Stimulated activated CD8-positive, alpha-beta memory T cell treated with anti-CD3 and anti-CD28 coated beads, Interleukin-7, amount 100 ng/mL, for 48 hours (primary cell): ENCODE data around the gene IL17RE.
"Not testable (repeated sequence)": the region's sequence is repeated elsewhere in the genome, so short reads cannot be mapped to it uniquely, and the experiment has no call there.

Experiments
- DNase-seq, 2 donors: peaks; one replicate each; pipeline ENCODE4 v3.0.0-alpha.2; 2020; ENCODE audit warnings: low read depth in 1 of 2; ENCODE audit errors: extremely low read depth in 1 of 2

The IL17RE gene, protein sequence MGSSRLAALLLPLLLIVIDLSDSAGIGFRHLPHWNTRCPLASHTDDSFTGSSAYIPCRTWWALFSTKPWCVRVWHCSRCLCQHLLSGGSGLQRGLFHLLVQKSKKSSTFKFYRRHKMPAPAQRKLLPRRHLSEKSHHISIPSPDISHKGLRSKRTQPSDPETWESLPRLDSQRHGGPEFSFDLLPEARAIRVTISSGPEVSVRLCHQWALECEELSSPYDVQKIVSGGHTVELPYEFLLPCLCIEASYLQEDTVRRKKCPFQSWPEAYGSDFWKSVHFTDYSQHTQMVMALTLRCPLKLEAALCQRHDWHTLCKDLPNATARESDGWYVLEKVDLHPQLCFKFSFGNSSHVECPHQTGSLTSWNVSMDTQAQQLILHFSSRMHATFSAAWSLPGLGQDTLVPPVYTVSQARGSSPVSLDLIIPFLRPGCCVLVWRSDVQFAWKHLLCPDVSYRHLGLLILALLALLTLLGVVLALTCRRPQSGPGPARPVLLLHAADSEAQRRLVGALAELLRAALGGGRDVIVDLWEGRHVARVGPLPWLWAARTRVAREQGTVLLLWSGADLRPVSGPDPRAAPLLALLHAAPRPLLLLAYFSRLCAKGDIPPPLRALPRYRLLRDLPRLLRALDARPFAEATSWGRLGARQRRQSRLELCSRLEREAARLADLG

DNA sequence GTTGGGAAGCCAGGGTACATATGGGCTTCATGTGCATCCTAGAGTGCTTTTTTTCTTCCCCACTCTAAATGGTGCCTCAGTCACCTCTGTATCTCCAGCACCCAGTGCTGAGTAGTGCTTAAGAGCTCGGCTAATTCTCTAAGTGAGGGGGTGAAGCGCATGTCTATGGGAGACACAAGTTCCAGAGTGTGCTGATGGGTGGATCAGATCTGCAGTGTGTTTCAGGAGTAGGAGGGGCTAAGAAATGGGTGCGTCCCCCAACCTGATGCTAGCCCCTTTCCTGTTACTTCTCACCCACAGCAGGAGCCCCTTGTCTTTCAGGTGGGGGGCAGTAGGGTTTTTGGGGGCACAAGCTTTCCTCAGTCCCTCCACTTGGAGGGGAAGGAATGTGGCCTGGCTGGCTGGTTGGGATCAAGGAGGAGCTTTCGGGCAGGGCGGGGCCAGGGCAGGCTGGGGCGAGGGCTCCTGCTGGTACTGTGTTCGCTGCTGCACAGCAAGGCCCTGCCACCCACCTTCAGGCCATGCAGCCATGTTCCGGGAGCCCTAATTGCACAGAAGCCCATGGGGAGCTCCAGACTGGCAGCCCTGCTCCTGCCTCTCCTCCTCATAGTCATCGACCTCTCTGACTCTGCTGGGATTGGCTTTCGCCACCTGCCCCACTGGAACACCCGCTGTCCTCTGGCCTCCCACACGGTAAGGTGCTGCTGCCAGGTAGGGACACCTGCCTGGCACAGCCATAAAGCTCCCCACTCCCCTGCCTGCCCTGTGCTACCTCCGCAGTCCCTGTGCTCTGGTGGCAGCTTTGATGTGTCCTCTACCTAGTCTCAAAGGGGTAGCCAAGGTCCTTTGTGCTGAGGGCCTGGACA is at the start of gene IL17RE:
Gene IL17RE (plus strand): TSS at position 477 of the 866 bp plus-strand sequence. CDS start 85 bp downstream, at position 562.
- no peak for DNase-seq

DNA sequence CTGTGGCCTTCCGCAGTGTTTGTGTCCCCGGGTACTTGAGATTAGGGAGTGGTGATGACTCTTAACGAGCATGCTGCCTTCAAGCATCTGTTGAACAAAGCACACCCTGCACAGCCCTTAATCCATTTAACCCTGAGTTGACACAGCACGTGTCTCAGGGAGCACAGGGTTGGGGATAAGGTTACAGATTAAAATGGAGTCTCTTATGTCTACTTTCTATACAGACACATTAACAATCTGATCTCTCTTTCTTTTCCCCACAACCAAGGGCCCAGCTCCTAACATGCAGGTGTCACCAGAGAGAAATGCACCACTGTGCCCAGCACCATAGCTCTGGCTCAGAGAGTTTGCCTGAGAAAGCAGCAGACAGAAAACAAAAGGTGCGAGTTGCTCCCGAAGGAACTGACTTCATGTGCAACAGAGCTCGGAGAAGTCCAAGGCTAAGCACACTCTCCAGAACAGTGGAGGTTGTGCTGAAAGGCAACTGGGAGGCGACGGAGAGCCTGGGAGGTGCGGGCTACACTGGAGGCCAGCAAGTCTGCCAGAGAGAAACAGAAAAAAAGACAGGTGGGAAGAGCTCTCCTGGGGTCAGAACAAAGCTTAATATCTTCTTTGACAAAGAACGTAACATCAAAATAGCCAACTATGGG is 48.2 kb upstream of the IL17RE start:
- not testable (repeated sequence) for DNase-seq

DNA sequence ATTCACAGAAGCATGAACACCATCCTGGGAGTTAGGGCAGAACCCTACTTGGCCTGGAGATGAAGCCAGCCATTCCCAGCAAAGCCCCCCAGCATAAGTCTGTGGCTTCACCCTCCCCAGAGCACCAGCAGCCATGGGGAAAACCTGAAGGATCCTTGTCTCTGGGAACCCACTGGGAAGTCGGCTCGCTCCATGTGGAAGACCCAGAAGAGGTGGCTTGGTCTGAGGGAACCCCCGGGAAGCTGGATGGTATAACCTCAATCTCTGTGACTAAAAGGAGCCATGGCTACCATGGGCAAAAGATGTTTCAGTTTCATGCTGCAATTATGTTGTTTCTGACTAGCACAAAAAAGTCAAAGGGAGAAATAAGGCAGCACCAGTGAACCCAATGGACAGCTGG is 47.1 kb upstream of the IL17RE start:
- no peak for DNase-seq

DNA sequence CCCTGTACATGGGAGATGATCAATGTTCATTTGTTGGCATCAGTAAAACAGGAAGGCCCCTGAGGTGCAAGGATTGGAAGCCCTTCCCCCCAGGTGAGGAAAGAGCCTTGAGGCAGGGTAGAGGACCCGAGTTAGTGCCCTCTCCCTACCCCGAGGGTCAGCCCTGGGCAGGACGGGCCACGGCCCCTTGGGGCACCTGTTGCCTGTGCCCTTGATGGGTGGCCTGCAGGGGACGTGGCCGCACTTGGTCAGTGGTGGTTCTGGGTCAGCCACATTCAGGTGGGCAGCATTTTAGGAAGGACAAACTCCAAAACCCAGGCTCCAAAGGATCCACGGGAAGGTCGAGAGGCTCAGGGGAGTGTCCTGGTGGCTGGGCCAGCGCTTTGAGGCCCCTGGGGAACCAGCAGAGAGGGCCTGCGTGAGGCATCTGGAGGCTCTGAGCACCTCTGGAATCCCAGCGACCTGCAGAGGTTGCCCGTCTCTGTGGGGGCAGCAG is 43.1 kb upstream of the IL17RE start:
- DNase-seq, result no peak

DNA sequence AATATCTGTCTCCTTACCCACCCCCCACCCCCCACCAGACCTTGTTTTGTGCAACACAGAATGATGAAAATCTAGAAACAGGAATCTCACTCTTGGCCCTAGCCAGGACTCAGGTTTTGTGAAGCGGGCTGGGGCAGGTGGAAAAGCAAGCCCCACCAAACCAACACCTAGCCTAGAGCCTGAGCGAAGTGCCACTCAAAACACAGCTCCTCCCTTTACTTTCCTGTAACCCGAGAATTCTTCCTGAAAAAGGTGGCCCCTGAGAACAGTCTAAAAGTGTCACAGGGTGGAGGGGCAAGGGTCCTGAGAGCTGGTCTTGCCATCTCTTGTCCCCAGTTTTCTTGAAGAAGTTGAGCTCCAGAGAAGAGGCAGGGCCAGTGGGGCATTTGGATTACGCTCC is 41.4 kb upstream of the IL17RE start:
- no peak for DNase-seq

DNA sequence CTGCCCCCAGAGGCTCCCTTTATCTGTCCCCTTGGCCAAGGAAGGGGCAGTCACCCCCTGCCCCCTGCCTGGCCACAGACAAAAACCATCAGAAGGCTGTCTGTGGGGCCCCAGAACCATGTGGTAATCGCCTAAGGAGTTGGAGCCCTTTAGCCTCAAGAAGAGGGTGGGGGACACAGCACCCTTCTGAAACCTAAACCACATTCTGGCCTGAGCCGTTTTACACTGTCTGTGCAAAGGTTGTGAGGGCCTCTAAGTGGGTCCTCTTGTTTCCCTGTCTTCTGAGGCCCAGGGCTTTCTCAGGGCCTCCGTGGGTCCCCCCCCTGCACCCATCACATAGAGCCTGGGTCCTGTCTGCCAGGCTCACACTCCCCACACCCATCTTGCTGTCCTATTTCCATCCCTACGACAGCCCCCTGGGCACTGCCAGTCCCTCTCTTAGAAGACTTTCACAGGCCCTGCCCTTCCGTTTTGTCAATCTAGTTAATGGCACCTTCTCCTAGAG is 41.0 kb upstream of the IL17RE start:
- DNase-seq, result no peak

DNA sequence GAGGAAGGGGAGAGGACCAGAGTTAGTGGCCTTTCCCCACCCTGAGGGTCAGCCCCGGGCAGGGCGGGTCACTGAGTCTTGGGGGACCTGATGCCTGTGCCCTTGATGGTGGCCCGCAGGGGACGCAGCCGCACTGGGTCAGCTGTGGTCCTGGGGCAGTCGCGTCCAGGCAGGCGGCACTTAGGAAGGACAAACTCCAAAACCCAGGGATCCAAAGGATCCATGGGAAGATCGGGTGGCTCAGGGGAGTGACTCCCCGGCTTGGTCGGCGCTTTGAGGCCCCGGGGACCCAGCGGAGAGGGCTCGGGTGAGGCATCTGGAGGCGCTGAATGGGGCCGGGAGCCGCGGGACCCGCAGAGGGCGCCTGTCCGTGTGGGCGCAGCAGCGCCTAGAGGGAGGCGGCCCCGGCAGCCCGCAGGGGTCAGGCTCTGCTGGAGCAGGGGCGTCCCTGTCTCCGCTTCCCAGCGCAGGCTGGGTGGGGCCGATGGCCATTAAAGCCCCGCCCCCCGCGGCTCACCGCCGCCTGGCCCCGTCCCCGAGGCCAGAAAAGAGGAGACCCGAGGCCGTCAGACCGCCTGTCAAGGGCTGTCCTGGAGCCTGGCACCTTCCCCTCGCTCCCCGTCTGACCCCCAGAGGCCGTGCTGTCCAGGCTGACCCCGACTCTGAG is 40.1 kb upstream of the IL17RE start:
- DNase-seq, result peak; percentile 10 to 16

DNA sequence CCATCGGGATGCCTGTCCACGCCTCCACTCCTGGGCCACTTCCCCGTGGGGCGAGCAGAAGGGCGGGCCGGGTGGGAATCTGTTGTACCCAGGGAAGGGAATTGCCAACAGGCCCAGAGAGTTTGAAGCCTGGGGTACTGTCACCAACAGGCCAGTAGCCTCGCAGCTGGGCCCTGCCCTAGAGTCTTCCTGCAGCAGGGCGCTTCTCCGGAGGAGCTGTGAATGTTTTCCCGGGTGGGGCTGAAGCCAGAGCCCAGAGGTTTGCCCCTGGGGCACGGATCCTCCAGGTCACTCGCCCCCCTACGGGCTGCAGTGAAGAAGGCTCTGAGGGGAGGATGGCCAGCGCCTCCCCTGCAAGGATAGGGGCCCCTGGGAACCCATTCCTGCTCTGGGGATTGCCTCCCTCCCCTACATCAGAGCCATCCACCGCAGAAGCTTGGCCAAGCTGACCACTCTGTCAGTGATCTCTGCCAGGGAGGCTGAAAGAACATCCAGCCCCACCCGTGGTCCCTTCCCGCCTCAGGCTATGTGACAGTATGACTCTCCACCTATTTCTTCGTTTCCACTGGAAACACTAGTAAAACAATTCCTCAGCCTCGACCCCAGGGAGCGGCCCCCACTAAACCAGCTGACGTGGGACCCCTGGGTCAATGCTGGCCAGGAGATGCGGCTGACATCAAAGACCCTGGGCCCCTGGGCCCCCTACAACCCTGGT is 39.4 kb upstream of the IL17RE start:
- no peak for DNase-seq

DNA sequence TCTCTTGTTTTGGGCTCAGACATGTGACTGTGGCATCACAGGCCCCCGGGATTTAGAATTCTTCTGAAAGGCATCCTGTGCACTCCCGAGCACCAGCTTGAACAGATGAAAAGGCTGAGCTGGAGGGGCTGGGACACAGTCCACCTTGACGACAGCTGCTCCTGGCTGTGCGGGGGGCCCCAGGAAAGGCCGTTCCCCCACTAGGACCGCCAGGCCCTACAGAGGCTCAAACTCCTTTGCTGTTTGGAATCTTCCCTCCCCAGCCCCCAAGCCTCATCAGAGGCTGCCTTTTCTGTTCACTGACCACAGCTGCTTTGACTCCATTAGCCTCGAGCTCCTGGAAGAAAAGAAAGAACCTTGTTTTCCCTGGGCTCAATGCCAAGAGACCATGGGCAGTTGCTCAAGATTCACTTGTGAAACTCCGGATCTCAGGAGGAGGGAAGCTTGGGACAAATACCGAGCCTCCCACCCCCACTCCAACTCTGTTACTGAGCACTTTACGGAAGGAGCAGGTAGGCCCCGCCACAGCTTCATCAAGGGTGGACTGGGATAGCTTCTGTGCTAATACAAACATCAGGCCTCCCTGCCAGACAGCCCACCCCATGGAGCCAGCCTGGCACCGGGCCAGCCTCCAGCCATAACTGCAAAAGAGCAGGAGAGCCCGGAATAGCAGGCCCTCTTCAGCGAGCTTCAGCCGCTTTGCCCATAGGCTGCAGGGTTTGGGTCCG is 38.3 kb upstream of the IL17RE start:
- no peak for DNase-seq

DNA sequence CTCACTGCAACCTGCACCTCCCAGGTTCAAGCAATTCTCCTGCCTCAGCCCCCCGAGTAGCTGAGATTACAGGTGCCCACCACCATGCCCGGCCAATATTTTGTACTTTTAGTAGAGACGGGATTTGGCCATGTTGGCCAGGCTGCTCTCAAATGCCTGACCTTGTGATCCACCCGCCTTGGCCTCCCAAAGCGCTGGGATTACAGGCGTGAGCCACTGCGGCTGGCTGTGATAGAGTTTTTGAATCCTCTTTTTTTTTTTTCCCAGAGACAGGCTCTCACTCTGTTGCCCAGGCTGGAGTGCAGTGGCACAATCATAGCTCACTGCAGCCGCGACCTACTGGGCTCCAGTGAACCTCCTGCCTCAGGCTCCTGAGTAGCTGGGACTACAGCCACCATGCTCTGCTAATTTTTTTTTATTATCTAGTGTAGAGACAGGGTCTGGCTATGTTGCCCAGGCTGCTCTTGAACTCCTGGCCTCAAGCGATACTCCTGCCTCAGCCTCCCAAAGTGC is 37.5 kb upstream of the IL17RE start:
- DNase-seq, result not testable (repeated sequence)

DNA sequence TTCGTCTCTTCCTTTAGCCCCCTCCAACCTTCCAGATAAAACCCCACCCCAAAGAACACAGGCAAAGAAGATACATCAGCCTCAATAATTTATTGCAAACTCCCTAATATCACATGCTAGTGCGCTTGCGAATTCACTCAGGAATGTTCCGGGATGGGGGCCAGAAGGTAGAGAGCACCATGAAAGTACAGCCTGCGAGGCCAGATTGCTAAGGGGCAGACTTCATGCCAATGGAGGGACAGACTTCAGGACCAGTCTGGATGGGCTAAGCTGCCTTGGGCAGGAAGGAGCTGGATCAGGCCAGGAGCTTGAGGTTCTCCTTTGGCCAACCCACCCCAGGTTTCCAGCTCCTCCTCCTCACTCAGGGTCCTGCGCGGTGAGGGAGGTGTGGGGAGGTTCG is 36.0 kb upstream of the IL17RE start:
- DNase-seq, result no peak

DNA sequence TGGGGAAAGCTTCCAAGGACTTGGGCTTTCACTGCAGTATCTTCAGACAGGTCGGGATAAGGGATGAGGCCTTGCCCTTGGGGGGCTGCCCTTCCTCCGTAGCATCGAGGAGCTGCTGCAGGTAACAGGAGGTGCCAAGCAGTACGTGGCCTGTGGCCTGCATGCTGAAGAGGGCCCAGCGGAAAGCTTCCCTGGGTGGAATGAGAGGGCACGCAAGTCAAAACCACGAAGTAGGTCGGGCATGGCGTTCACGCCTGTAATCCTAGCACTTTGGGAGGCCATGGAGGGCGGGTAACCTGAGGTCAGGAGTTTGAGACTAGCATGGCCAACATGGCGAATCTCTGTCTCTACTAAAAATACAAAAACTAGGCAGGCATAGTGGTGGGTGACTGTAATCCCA is 35.5 kb upstream of the IL17RE start:
- no peak for DNase-seq

DNA sequence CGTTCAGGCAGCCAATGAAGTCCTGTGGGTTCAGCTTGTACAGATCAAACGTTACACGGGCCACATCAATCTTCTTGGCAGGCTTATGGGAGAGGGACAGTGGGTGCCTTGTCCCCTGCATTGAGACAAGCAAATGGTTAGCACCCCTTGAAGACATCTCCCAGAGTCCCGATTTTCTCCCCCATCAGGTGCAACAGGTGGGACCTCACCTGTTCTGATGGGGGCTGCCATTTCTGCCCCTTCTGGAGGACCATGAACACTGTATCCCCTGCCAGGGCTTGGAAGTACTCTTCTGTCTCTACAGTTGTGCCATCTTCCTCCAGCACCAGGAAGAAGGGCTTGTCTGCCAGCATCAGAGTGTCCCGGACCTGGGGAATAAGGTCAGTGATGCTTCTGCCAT is 32.7 kb upstream of the IL17RE start:
- DNase-seq, result no peak

DNA sequence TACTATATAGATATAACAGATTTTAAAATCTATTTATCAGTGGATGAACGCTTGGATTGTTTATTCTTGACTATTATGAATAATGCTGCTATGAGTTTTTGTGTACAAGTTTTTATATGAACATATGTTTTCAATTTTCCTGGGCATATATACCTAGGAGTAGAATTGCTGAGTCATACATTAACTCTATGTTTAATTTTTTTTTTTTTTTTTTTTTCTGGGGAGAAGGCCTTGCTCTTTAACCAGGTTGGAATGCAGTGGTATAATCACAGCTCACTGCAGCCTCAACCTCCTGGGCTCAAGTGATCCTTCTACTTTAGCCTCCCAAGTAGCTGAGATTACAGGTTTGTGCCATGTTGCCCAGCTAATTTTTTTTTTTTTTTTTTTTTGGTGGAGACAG is 31.7 kb upstream of the IL17RE start:
- DNase-seq, result no peak

DNA sequence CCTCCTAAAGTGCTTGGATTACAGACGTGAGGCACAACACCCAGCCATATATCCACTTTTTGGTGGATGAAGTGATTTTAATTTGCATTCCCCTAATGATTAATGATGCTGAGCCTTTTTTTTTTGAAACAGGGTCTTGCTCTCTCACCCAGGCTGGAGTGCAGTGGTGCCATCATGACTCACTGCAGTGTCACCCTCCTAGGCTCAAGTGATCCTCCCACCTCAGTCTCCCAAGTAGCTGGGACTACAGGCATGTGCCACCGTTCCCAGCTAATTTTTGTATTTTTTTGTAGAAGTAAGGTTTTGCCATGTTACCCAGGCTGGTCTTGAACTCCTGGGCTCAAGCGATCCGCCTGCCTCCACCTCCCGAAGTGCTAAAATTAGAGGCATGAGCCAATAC is 30.6 kb upstream of the IL17RE start:
- DNase-seq, result not testable (repeated sequence)

DNA sequence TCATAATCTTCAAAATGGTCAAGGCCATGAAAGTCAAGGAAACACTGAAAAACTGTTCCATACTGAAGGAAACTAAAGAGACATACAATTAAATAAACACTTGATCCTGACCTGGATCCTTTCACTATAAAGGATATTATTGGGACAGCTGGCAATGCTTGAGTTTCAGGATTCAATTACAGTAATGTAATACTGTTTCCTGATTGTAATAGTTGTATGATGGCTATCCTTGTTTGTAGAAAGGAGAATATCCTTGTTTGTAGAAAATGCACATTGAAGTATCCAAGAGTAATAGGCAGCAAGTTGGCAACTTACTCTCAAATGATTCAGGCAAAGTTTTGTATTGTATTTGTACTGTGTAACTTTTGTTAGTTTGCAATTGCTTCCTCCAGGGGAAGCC is 27.2 kb upstream of the IL17RE start:
- DNase-seq, result no peak

DNA sequence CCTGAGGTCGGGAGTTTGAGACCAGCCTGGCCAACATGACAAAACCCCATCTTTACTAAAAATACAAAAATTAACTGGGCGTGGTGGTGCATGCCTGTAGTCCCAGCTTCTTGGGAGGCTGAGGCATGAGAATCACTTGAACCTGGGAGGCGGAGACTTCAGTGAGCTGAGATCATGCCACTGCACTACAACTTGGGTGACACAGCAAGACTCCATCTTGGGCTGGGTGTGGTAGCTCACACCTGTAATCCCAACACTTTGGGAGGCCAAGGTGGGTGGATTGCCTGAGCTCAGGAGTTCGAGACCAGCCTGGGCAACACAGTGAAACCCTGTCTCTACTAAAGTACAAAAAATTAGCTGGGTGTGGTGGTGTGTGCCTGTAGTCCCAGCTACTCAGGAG is 26.4 kb upstream of the IL17RE start:
- not testable (repeated sequence) for DNase-seq

DNA sequence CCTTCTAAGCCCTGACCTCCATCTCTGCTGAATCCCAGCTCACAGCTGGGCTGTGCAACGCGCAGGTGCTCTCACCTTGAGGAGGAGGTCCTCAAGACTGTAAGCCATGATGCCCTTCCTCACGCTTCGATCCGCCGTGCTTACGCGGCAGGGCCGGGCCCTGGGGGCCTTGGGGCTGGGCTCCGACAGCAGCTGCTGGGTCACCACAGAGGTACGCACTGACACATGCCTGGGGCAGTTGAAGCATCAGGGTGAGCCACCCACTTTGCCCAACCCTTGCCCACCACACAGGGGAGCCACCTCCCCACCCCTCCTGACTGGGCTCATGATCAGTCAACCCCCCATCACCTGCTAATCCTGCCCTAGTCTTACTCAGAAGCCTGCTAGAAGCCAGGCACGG is 25.7 kb upstream of the IL17RE start:
- no peak for DNase-seq

DNA sequence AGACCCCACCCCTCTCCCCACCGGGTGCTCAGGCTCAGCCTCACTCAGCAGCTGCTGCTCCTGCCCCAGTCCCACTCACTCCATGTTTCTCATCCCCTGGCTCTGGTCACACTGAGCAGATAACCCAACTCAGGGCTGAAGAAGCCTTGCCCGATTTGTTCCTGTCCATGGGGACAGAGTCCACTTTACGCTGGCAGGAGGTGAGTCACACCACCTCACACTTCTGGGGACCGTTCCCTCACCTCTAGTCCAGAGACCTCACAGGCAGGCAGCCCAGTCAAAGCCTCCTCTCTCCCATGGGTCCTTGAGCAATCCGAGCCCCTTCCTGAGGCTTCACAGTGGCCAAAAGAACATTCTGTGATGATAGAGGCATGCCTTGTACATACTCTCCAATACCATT is 23.9 kb upstream of the IL17RE start:
- no peak for DNase-seq
